HFFc6 (cell line): ENCODE measurements around the gene ERO1B. TPM values are rescaled to one million over a fixed set of nuclear protein-coding genes. Genes with fewer than 3 reads are reported as not detected.

Experiments
- DNase-seq: peaks from one replicate; pipeline ENCODE4 v3.0.0-alpha.2; 2018
- H3K27ac Mint-ChIP-seq: 2 replicates; pipeline ENCODE4 v1.8.0; 2020; ENCODE audit warnings: mild to moderate bottlenecking, mixed read lengths
- H3K27me3 Mint-ChIP-seq: 2 replicates; pipeline ENCODE4 v1.8.0; 2021; ENCODE audit warnings: mild to moderate bottlenecking, moderate library complexity, mixed read lengths; ENCODE audit not compliant: insufficient read depth
- H3K36me3 Mint-ChIP-seq: 2 replicates; pipeline ENCODE4 v1.8.0; 2021; ENCODE audit warnings: low read depth, mixed read lengths
- H3K4me1 Mint-ChIP-seq: 2 replicates; pipeline ENCODE4 v1.8.0; 2020; ENCODE audit warnings: low read depth, mixed read lengths
- H3K4me3 Mint-ChIP-seq: 2 replicates; pipeline ENCODE4 v1.8.0; 2020; ENCODE audit warnings: mild to moderate bottlenecking, moderate library complexity, mixed read lengths
- H3K9me3 Mint-ChIP-seq: 2 replicates; pipeline ENCODE4 v1.8.0; 2020; ENCODE audit warnings: mild to moderate bottlenecking, mixed read lengths
- total RNA-seq, 6 experiments: library from RNA; stranded (reverse); fragmentation: NEBNext Ultra II Directional; extraction: Animal tissue kit (Norgen Biotek cat#: 25700); gene quantifications; 2 replicates in 1 of 6; 3 replicates in 5 of 6; pipeline ENCODE4 v1.2.3, GENCODE V29; 2021
- TF ChIP-seq, protein P1 (sequence below): fragments of 200-600 bp; sonication (generic); IDR thresholded peaks from 2 replicates; pipeline ENCODE4 v1.5.0; 2021; ENCODE audit warnings: antibody characterized with exemption, mild to moderate bottlenecking

Gene ERO1B
- total RNA-seq, 6 experiments from 2014 or later: 1.5 to 2.3 (median 2.0) TPM

GRCh38 chr1:236242568-236242967, 39.2 kb downstream of the ERO1B start:
- peaks cover 5% of the 10 kb centered on the region; the same call in 1 of the 2 replicates for H3K4me1 Mint-ChIP-seq
- TF ChIP-seq, protein P1, sequence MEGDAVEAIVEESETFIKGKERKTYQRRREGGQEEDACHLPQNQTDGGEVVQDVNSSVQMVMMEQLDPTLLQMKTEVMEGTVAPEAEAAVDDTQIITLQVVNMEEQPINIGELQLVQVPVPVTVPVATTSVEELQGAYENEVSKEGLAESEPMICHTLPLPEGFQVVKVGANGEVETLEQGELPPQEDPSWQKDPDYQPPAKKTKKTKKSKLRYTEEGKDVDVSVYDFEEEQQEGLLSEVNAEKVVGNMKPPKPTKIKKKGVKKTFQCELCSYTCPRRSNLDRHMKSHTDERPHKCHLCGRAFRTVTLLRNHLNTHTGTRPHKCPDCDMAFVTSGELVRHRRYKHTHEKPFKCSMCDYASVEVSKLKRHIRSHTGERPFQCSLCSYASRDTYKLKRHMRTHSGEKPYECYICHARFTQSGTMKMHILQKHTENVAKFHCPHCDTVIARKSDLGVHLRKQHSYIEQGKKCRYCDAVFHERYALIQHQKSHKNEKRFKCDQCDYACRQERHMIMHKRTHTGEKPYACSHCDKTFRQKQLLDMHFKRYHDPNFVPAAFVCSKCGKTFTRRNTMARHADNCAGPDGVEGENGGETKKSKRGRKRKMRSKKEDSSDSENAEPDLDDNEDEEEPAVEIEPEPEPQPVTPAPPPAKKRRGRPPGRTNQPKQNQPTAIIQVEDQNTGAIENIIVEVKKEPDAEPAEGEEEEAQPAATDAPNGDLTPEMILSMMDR: no peak
- H3K4me3 Mint-ChIP-seq: no peak overlapping the region

GRCh38 chr1:236240675-236241074, 41.1 kb downstream of the ERO1B start:
- TF ChIP-seq, protein P1: no peak
- Mint-ChIP-seq H3K27ac (no peak overlapping the region), H3K4me3 (no peak overlapping the region), H3K27me3 (no peaks in the 10 kb centered on the region), H3K9me3 (no peaks in the 10 kb centered on the region), H3K36me3 (no peaks in the 10 kb centered on the region), H3K4me1 (no peaks in the 10 kb centered on the region)
- no peak for DNase-seq

More at GRCh38 chr1:236242568-236242967, 39.2 kb downstream of the ERO1B start:
- H3K27me3 Mint-ChIP-seq: no peaks in the 10 kb centered on the region
- H3K36me3 Mint-ChIP-seq: no peaks in the 10 kb centered on the region
- no peaks in the 10 kb centered on the region for H3K9me3 Mint-ChIP-seq
- no peak overlapping the region for H3K27ac Mint-ChIP-seq
- DNase-seq: no peak

GRCh38 chr1:236239092-236239585, 42.6 kb downstream of the ERO1B start:
- Mint-ChIP-seq H3K4me3 (no peak overlapping the region), H3K27me3 (no peaks in the 10 kb centered on the region), H3K27ac (no peak overlapping the region), H3K4me1 (no peaks in the 10 kb centered on the region), H3K9me3 (no peaks in the 10 kb centered on the region), H3K36me3 (no peaks in the 10 kb centered on the region)
- no peak for DNase-seq
- TF ChIP-seq, protein P1: no peak

DNA sequence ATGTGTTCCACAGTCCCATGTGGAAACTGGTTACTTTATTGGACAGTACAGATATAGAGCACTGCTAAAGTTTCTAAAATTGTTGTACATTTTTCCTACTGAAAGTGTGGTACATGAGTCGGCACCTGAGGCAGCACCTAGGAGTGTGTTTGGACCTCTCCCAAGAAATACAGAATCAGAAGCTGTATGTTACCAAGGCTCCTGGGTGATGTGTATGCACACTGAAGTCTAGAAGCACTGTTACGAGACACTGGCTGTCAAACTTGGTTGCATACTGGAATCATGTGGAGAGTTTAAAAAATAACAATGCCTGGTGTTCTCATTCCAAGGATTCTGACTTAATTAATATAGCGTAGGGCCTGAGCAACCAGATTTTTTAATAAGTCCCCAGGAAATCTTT, 46.6 kb downstream of the ERO1B start:
- H3K9me3 Mint-ChIP-seq: no peaks in the 10 kb centered on the region
- no peaks in the 10 kb centered on the region for H3K36me3 Mint-ChIP-seq
- H3K4me1 Mint-ChIP-seq: no peaks in the 10 kb centered on the region
- no peak overlapping the region for H3K4me3 Mint-ChIP-seq
- TF ChIP-seq, protein P1: no peak
- no peak overlapping the region for H3K27ac Mint-ChIP-seq
- no peaks in the 10 kb centered on the region for H3K27me3 Mint-ChIP-seq
- DNase-seq: no peak

DNA sequence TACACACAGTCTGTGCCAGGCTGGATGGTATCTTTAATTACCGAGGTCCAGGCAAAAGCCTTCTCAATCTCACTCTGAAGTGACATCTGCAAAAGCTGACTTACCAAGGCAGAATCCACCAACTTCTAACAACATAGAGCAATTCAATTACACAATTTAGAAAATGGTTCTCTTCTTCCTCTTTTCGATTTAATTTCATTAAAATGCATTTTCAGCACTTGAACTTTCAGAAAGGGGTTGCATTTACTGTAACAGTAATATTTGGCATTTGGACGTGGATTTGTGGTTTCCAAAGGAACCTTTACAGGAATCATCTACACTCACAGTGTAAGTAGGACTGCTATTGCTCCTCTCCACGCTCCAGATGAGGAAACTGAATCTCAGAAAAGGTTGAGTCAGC, 53.3 kb downstream of the ERO1B start:
- TF ChIP-seq, protein P1: no peak
- Mint-ChIP-seq H3K4me3 (no peak overlapping the region), H3K9me3 (no peaks in the 10 kb centered on the region), H3K36me3 (no peaks in the 10 kb centered on the region), H3K27ac (no peak overlapping the region), H3K4me1 (no peaks in the 10 kb centered on the region), H3K27me3 (no peaks in the 10 kb centered on the region)
- no peak for DNase-seq

DNA sequence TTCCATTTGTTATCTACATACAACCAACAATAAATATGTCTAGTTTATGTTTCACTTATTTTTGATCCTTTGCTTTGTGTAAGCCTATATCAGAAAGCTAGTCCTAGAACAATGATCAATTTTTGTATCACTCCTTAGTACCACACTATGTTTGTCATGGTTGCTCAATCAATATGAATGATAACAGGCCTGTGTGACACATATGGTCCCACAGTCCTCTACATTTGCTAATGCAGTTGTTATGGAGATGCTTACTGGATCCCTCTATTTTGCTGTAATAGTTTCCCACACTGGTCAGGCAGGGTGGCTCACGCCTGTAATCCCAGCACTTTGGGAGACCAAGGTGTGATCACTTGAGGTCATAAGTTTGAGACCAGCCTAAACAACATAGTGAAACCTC, 59.1 kb downstream of the ERO1B start:
- H3K4me3 Mint-ChIP-seq: no peak overlapping the region
- no peaks in the 10 kb centered on the region for H3K4me1 Mint-ChIP-seq
- no peak for DNase-seq
- H3K27ac Mint-ChIP-seq: no peak overlapping the region
- H3K9me3 Mint-ChIP-seq: no peaks in the 10 kb centered on the region
- TF ChIP-seq, protein P1: no peak
- no peaks in the 10 kb centered on the region for H3K36me3 Mint-ChIP-seq
- H3K27me3 Mint-ChIP-seq: no peaks in the 10 kb centered on the region
